OCI-LY3 (cell line): Measurements from ENCODE around the gene ARHGAP12.
A peak's percentile ranks its signal among the peaks of the same experiment; 100 is the strongest.

Source experiments
- H2AFZ ChIP-seq: fragments of 200-600, 300-600 bp; shearing (Covaris generic); 2 replicates; pipeline ENCODE4 v1.6.0; 2014; ENCODE audit warnings: antibody characterized with exemption, low read depth, low read length
- H3K27ac ChIP-seq: fragments of 200-600, 300-600 bp; sonication (generic); 2 replicates; pipeline ENCODE4 v1.5.1; 2014; ENCODE audit warnings: mild to moderate bottlenecking, low read length, moderate library complexity, mixed read lengths
- H3K27me3 ChIP-seq: fragments of 200-600, 300-600 bp; sonication (generic); 2 replicates; pipeline ENCODE4 v1.6.1; 2014; ENCODE audit warnings: low read depth, low read length, mixed read lengths
- H3K36me3 ChIP-seq: fragments of 200-600, 300-600 bp; sonication (generic); replicated peaks from 2 replicates; pipeline ENCODE3; 2014; ENCODE audit warnings: low read depth, low read length, mixed read lengths
- H3K4me1 ChIP-seq: fragments of 300-600, 200-600 bp; sonication (generic); 2 replicates; pipeline ENCODE4 v1.6.1; 2014; ENCODE audit warnings: low read length, mixed read lengths
- H3K4me2 ChIP-seq: fragments of 200-600, 300-600 bp; sonication (generic); 2 replicates; pipeline ENCODE4 v1.6.1; 2014; ENCODE audit warnings: low read length, mixed read lengths
- H3K4me3 ChIP-seq: fragments of 300-600, 200-600 bp; sonication (generic); 2 replicates; pipeline ENCODE4 v1.5.1; 2014; ENCODE audit warnings: antibody characterized with exemption, mild to moderate bottlenecking, low read length, moderate library complexity
- H3K79me2 ChIP-seq: fragments of 300-600, 200-600 bp; shearing (Covaris generic); 2 replicates; pipeline ENCODE4 v1.6.1; 2014; ENCODE audit warnings: mild to moderate bottlenecking, low read length, mixed read lengths
- H3K9ac ChIP-seq: fragments of 300-600, 200-600 bp; shearing (Covaris generic); 2 replicates; pipeline ENCODE4 v1.6.0; 2014; ENCODE audit warnings: mild to moderate bottlenecking, low read length, moderate library complexity
- H3K9me3 ChIP-seq: fragments of 200-600, 300-600 bp; shearing (Covaris generic); 2 replicates; pipeline ENCODE4 v1.6.1; 2014; ENCODE audit warnings: low read length, mixed read lengths; ENCODE audit not compliant: insufficient read depth
- H4K20me1 ChIP-seq: fragments of 200-600, 300-600 bp; sonication (generic); 2 replicates; pipeline ENCODE4 v1.6.1; 2016; ENCODE audit warnings: low read length, mixed read lengths; ENCODE audit not compliant: insufficient read depth
- EZH2phosphoT487 ChIP-seq: fragments of 200-600 bp; shearing (Covaris generic); IDR thresholded peaks from 2 replicates; pipeline ENCODE4 v1.6.1; 2018; ENCODE audit warnings: antibody characterized with exemption, mixed run types, low read depth
- TF ChIP-seq, protein P1 (sequence below): fragments of 200-600, 300-600 bp; sonication (generic); IDR thresholded peaks from 2 replicates; pipeline ENCODE4 v1.5.1; 2014; ENCODE audit warnings: antibody characterized with exemption, low read length, low read depth

The ARHGAP12 gene

DNA sequence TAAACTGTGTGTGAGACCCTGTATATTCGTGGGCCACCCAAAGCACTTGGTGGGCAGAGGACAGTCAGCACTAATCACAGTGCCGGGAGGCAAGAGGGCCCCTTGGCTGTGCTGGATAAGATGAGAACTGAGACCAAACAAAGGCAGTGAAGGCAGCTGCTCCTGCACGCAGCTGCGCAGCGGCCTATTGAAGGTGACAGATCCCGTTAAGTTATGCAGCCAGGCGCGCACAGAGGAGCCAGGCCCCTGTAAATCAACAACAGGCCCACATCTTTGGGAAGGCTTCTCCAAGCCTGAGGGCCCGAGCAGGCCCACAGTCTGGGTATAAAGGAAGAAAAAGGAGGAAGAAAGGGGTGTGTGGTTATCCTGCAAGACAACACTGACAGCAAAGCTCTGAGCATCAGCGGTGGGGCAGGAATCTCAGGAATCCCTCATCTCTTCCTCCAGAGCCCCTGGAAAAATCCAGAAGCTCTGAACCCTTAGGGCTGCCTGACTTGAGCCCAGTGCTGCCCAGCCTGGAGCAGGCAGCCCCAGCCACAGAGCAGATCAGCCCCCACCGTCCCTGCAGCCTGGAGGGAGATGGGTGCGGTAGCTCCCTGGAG lies 154.2 kb downstream of the ARHGAP12 start:
- H3K27me3 ChIP-seq: no peaks in the 10 kb centered on the region
- TF ChIP-seq, protein P1, sequence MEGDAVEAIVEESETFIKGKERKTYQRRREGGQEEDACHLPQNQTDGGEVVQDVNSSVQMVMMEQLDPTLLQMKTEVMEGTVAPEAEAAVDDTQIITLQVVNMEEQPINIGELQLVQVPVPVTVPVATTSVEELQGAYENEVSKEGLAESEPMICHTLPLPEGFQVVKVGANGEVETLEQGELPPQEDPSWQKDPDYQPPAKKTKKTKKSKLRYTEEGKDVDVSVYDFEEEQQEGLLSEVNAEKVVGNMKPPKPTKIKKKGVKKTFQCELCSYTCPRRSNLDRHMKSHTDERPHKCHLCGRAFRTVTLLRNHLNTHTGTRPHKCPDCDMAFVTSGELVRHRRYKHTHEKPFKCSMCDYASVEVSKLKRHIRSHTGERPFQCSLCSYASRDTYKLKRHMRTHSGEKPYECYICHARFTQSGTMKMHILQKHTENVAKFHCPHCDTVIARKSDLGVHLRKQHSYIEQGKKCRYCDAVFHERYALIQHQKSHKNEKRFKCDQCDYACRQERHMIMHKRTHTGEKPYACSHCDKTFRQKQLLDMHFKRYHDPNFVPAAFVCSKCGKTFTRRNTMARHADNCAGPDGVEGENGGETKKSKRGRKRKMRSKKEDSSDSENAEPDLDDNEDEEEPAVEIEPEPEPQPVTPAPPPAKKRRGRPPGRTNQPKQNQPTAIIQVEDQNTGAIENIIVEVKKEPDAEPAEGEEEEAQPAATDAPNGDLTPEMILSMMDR: no peak
- TF ChIP-seq EZH2phosphoT487: no peak
- no peak overlapping the region for H3K27ac ChIP-seq
- 0 out of 2 replicates have a peak, but pooled peaks cover 2% of the 10 kb centered on the region for H3K4me1 ChIP-seq
- no peaks in the 10 kb centered on the region for H3K36me3 ChIP-seq
- H3K4me2 ChIP-seq: no peak overlapping the region
- H2AFZ ChIP-seq: no peak overlapping the region
- no peak overlapping the region for H3K9ac ChIP-seq
- no peaks in the 10 kb centered on the region for H3K79me2 ChIP-seq
- H3K4me3 ChIP-seq: no peak overlapping the region
- no peaks in the 10 kb centered on the region for H3K9me3 ChIP-seq
- H4K20me1 ChIP-seq: no peaks in the 10 kb centered on the region

DNA sequence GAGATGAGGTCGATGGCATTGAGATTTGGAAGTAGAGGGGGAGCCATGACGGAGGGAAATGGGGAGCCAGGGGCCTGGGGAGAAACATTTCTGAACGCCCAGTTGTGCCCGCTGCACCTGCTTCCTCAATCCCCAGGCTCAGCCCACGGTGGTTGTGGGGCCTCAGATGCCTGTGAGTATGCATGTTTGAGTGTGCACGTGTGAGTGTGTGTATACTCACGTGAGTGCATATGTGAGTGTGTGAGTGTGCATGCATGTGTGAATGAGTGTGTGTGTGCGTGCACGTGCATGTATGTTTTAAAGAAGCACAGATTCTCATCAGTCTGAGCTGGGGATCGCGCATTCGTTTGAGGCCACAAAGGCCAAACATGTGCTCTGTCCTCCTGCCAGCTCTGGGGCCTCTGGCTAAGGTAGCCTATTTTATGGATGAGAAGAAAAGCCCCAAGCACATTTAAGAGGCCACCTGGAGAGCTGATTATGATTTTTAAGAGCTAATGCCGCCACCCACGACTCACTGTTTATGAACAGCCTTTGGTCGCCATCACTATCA lies 154.8 kb downstream of the ARHGAP12 start:
- Histone ChIP-seq H3K9me3 (no peaks in the 10 kb centered on the region), H2AFZ (no peak overlapping the region), H3K4me1 (0 out of 2 replicates have a peak, but pooled peaks cover 2% of the 10 kb centered on the region), H3K4me3 (no peak overlapping the region), H3K27me3 (no peaks in the 10 kb centered on the region), H3K27ac (no peak overlapping the region), H3K36me3 (no peaks in the 10 kb centered on the region), H4K20me1 (no peaks in the 10 kb centered on the region), H3K9ac (no peak overlapping the region), H3K79me2 (no peaks in the 10 kb centered on the region), H3K4me2 (no peak overlapping the region)
- TF ChIP-seq EZH2phosphoT487: no peak
- TF ChIP-seq, protein P1: no peak

DNA sequence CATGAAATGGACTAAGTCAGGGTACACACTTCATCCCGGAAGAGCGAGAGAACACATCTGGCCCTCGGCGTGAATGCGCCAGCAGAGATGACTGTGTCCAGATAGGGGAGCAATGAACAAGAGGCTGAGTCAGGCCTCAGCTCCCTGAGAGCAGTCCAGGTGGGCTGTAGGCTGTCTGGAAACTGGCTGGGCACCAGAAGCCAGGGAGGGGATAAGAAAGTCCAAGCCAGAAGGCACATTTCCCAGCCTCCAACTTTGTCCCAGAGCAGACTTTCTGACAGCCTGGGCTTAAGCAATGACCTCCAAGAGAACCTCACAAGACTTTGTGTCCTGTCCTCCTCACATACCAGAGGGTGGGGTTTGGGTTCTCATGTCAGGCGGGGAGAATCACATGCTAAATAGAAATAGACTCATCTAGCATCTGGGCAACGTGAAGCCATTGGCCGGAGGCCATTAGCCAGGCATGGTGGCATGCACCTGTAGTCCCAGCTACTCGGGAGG lies 157.2 kb downstream of the ARHGAP12 start:
- H3K27me3 ChIP-seq: no peaks in the 10 kb centered on the region
- H3K9me3 ChIP-seq: no peaks in the 10 kb centered on the region
- no peak overlapping the region for H3K27ac ChIP-seq
- H3K36me3 ChIP-seq: no peaks in the 10 kb centered on the region
- TF ChIP-seq EZH2phosphoT487: no peak
- TF ChIP-seq, protein P1: no peak
- no peak overlapping the region for H3K9ac ChIP-seq
- H3K4me3 ChIP-seq: no peak overlapping the region
- no peak overlapping the region for H2AFZ ChIP-seq
- no peak overlapping the region for H3K4me2 ChIP-seq
- H3K4me1 ChIP-seq: 0 out of 2 replicates have a peak, but pooled peaks cover 2% of the 10 kb centered on the region
- H4K20me1 ChIP-seq: no peaks in the 10 kb centered on the region
- H3K79me2 ChIP-seq: no peaks in the 10 kb centered on the region

DNA sequence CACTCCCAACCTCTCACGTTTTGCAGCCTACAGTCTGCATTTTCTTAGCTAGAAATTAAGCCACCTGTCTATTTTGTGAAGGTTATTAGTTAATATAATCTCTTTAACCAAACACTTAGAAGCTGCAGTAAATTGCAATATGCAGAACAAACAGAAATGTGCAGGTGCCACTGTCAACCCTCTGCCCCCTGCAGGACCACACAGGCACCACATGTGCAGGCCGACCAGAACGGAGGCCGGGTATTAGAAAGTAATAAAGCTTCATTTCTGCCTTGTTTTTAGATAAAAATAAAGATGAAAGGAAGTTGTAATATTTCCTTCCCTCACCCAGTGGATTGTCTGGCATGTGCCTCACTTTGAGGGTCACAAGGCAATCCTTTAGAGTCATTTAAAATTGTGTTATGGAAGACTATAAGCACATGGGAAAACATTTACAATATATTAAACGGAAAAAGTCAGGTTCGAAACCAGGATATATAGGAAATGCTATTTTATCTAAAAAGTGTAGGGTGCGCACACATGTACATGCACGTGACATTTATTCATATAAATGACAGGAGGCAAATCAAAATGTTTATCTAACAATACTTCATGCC lies 158.2 kb downstream of the ARHGAP12 start:
- Histone ChIP-seq H3K36me3 (no peaks in the 10 kb centered on the region), H3K79me2 (no peaks in the 10 kb centered on the region), H3K9me3 (no peaks in the 10 kb centered on the region), H3K27ac (no peak overlapping the region), H3K4me2 (no peak overlapping the region), H3K27me3 (no peaks in the 10 kb centered on the region), H3K9ac (no peak overlapping the region), H3K4me1 (0 out of 2 replicates have a peak, but pooled peaks cover 2% of the 10 kb centered on the region), H4K20me1 (no peaks in the 10 kb centered on the region), H2AFZ (0 out of 2 replicates have a peak overlapping the region, but pooled peaks have one; percentile 74), H3K4me3 (no peak overlapping the region)
- TF ChIP-seq, protein P1: peak; percentile 73
- TF ChIP-seq EZH2phosphoT487: no peak
